GM23338 (cell line): ENCODE measurements around the gene PKNOX2. TPM values are rescaled to one million over a fixed set of nuclear protein-coding genes. Genes with fewer than 3 reads are reported as not detected.

Experiments used
- ATAC-seq: fragments of 200-7000 bp; cut with Tn5 transposase; 3 replicates; pipeline ENCODE4 v1.9.1; 2020
- DNase-seq: peaks from one replicate; pipeline ENCODE4 v3.0.0-alpha.2; 2015; ENCODE audit warnings: low spot score
- H2AFZ ChIP-seq: fragments of 200-600 bp; sonication (generic); 2 replicates; pipeline ENCODE4 v1.8.0; 2016; ENCODE audit warnings: antibody characterized with exemption, mild to moderate bottlenecking, moderate library complexity
- H3F3A ChIP-seq: fragments of 200-600 bp; sonication (generic); replicated peaks from 2 replicates; pipeline ENCODE4 v1.8.0; 2017; ENCODE audit warnings: antibody characterized with exemption, mixed run types, low read depth
- H3K27ac ChIP-seq: fragments of 200-600 bp; sonication (generic); 2 replicates; pipeline ENCODE4 v1.6.1; 2016; ENCODE audit warnings: low read depth
- H3K27me3 ChIP-seq: fragments of 200-600 bp; sonication (generic); 2 replicates; pipeline ENCODE4 v1.8.0; 2016; ENCODE audit warnings: mild to moderate bottlenecking, mixed run types, moderate library complexity; ENCODE audit not compliant: insufficient read depth
- H3K36me3 ChIP-seq: fragments of 200-600 bp; sonication (generic); 2 replicates; pipeline ENCODE4 v1.8.0; 2016; ENCODE audit warnings: mild to moderate bottlenecking; ENCODE audit not compliant: insufficient read depth
- H3K4me1 ChIP-seq: fragments of 200-600 bp; sonication (generic); 2 replicates; pipeline ENCODE4 v1.8.0; 2016; ENCODE audit warnings: mild to moderate bottlenecking, moderate library complexity; ENCODE audit not compliant: insufficient read depth
- H3K4me2 ChIP-seq: fragments of 200-600 bp; sonication (generic); 2 replicates; pipeline ENCODE4 v1.7.1; 2017; ENCODE audit warnings: mixed run types
- H3K4me3 ChIP-seq: fragments of 200-600 bp; sonication (generic); 2 replicates; pipeline ENCODE4 v1.6.1; 2016; ENCODE audit warnings: mixed run types
- H3K79me2 ChIP-seq: fragments of 200-600 bp; sonication (generic); replicated peaks from 2 replicates; pipeline ENCODE4 v1.8.0; 2017; ENCODE audit warnings: mild to moderate bottlenecking; ENCODE audit not compliant: insufficient read depth
- H3K9me2 ChIP-seq: fragments of 200-600 bp; sonication (generic); 2 replicates; pipeline ENCODE4 v1.8.0; 2017; ENCODE audit not compliant: insufficient read depth
- H4K20me1 ChIP-seq: fragments of 200-600 bp; sonication (generic); replicated peaks from 2 replicates; pipeline ENCODE4 v1.8.0; 2017; ENCODE audit warnings: mild to moderate bottlenecking; ENCODE audit not compliant: insufficient read depth
- H3K27ac Mint-ChIP-seq: 2 replicates; pipeline ENCODE4 v1.8.0; 2020; ENCODE audit warnings: inconsistent platforms, mild to moderate bottlenecking, moderate library complexity, mixed read lengths
- H3K27me3 Mint-ChIP-seq: 3 replicates; pipeline ENCODE4 v1.8.0; 2022; ENCODE audit warnings: low read depth, mild to moderate bottlenecking, moderate library complexity, mixed read lengths, inconsistent platforms; ENCODE audit not compliant: insufficient read depth, poor library complexity
- H3K36me3 Mint-ChIP-seq: 3 replicates; pipeline ENCODE4 v1.8.0; 2021; ENCODE audit warnings: low read depth, mild to moderate bottlenecking, inconsistent platforms, moderate library complexity, mixed read lengths
- H3K4me1 Mint-ChIP-seq: 3 replicates; pipeline ENCODE4 v1.8.0; 2020; ENCODE audit warnings: mild to moderate bottlenecking, inconsistent platforms, mixed read lengths
- H3K4me3 Mint-ChIP-seq: 3 replicates; pipeline ENCODE4 v1.8.0; 2021; ENCODE audit warnings: moderate library complexity, mild to moderate bottlenecking, inconsistent platforms, mixed read lengths
- H3K9me3 Mint-ChIP-seq: 3 replicates; pipeline ENCODE4 v1.8.0; 2020; ENCODE audit warnings: moderate library complexity, mild to moderate bottlenecking, inconsistent platforms, mixed read lengths
- CREB1 ChIP-seq: fragments of 250-450 bp; sonication (Bioruptor Pico); IDR thresholded peaks from 2 replicates; pipeline ENCODE4 v1.5.0; 2020; ENCODE audit warnings: low read depth, mild to moderate bottlenecking, moderate library complexity
- REST ChIP-seq: IDR thresholded peaks from one replicate; pipeline ENCODE4 v1.6.1; 2018; ENCODE audit warnings: antibody characterized with exemption; ENCODE audit not compliant: unreplicated experiment
- ZNF462 ChIP-seq: fragments of 250-450 bp; sonication (Bioruptor Pico); IDR thresholded peaks from 2 replicates; pipeline ENCODE4 v1.5.0; 2020; ENCODE audit warnings: mild to moderate bottlenecking, moderate library complexity
- polyA plus RNA-seq: library from polyadenylated mRNA; unstranded; fragments of >200 nt; fragmentation: Nextera tagmentation; extraction: Ambion mirVana; gene quantifications from 2 replicates; pipeline ENCODE4 v1.2.1, GENCODE V29; 2016
- total RNA-seq: library from RNA; depleted of rRNA; stranded (reverse); fragments of >200 nt; shearing (Covaris generic); gene quantifications from 2 replicates; pipeline ENCODE4 v1.2.3, GENCODE V29; 2014

PKNOX2 gene
- total and polyA plus RNA-seq, 2 experiments from 2014 or later, result 0.42 to 0.83 TPM

- no peak overlapping the region for H3K27ac Mint-ChIP-seq
- no peaks in the 10 kb centered on the region for H3K36me3 Mint-ChIP-seq
- Histone ChIP-seq H3K36me3 (no peaks in the 10 kb centered on the region), H3K4me2 (no peak overlapping the region), H3K4me1 (peaks cover 12% of the 10 kb centered on the region), H3K79me2 (no peaks in the 10 kb centered on the region), H3K27me3 (no peaks in the 10 kb centered on the region), H3F3A (no peaks in the 10 kb centered on the region), H4K20me1 (no peaks in the 10 kb centered on the region), H3K4me3 (no peak overlapping the region), H3K9me2 (no peaks in the 10 kb centered on the region), H2AFZ (no peak overlapping the region), H3K27ac (no peak overlapping the region)
- no peaks in the 10 kb centered on the region for H3K9me3 Mint-ChIP-seq
- TF ChIP-seq CREB1 (no peak), ZNF462 (CRISPR knock-in tag) (no peak), REST (no peak)
- ATAC-seq (no peak), DNase-seq (no peak)
- H3K4me1 Mint-ChIP-seq, result peaks cover 34% of the 10 kb centered on the region
- peaks cover 13% of the 10 kb centered on the region for H3K27me3 Mint-ChIP-seq
- H3K4me3 Mint-ChIP-seq, result no peak overlapping the region
Measured at GRCh38 chr11:125199915-125200314, 35.4 kb downstream of the PKNOX2 start.
